Gastrocnemius medialis (tissue), 4 donors: ENCODE results near the gene DOCK4. TPM values are rescaled to one million over a fixed set of nuclear protein-coding genes. Genes with fewer than 3 reads are reported as not detected.

ENCODE experiments used
- ATAC-seq, 2 donors: fragments of 150-250 bp; one replicate each; pipeline ENCODE4 v1.9.1; 2016
- DNase-seq, 2 donors: peaks; one replicate each; pipeline ENCODE4 v3.0.0-alpha.2; 2019
- H3K27ac ChIP-seq, 4 donors: fragments of 200-600 bp; sonication (generic); 1 replicate in 1 of 4; 2 replicates in 3 of 4; pipeline ENCODE4 v1.5.1; 2016 to 2018; ENCODE audit warnings: mild to moderate bottlenecking in 2 of 4, moderate library complexity in 1 of 4
- H3K27me3 ChIP-seq, 3 donors: fragments of 200-600 bp; sonication (generic) in 2 of 3; 1 replicate in 1 of 3; 2 replicates in 2 of 3; pipeline versions ENCODE4 v1.5.1 to v1.6.0; 2016 to 2019; ENCODE audit warnings: mild to moderate bottlenecking in 1 of 3, moderate library complexity in 1 of 3
- H3K36me3 ChIP-seq, 2 donors: fragments of 200-600 bp; sonication (generic) in 1 of 2; one replicate each; pipeline ENCODE4 v1.5.1; 2017 to 2018
- H3K4me1 ChIP-seq, 2 donors: fragments of 200-600 bp; sonication (generic) in 1 of 2; one replicate each; pipeline ENCODE4 v1.5.1; 2016 to 2017; ENCODE audit warnings: mild to moderate bottlenecking in 2 of 2
- H3K4me3 ChIP-seq, 4 donors: fragments of 200-600 bp; sonication (generic) in 3 of 4; 1 replicate in 1 of 4; 2 replicates in 3 of 4; pipeline ENCODE4 v1.5.1; 2016 to 2019; ENCODE audit warnings: mild to moderate bottlenecking in 2 of 4
- H3K9me3 ChIP-seq, 3 donors: fragments of 200-600 bp; sonication (generic) in 2 of 3; 1 replicate in 1 of 3; 2 replicates in 2 of 3; pipeline ENCODE4 v1.5.1; 2016 to 2019
- POLR2A ChIP-seq, 2 donors: fragments of 450-650 bp; IDR thresholded peaks; one replicate each; pipeline ENCODE4 v1.6.1; 2017; ENCODE audit warnings: antibody characterized with exemption in 2 of 2, mild to moderate bottlenecking in 2 of 2, moderate library complexity in 2 of 2
- in situ Hi-C, 4 donors: fragments of 200-750 bp; cut with MboI; loops; one replicate each; pipeline versions ENCODE4 v1.15.0 to v1.8.0; 2017; ENCODE audit warnings: low sequenced_read_pairs in 4 of 4
- intact Hi-C: fragments of 100-400 bp; cut with DNase I; formaldehyde crosslinking; loops from one replicate; pipeline ENCODE4 v1.15.1; 2023; ENCODE audit warnings: low total_unique reads
- total RNA-seq, 4 donors: library from RNA; depleted of rRNA; stranded (reverse); fragments of >200 nt; gene quantifications; one replicate each; pipeline versions ENCODE4 v1.1.0 to v1.2.3, GENCODE V29; 2016
- TF ChIP-seq, protein P1 (sequence below), 5 experiments: fragments of 450-650 bp in 3 of 5; fragments of 200-600 bp in 2 of 5; sonication (generic) in 2 of 5; IDR thresholded peaks in 4 of 5; conservative IDR thresholded peaks in 1 of 5; 1 replicate in 4 of 5; 2 replicates in 1 of 5; pipeline ENCODE4 v1.5.1; 2016 to 2019; ENCODE audit warnings: antibody characterized with exemption in 5 of 5, mild to moderate bottlenecking in 3 of 5, moderate library complexity in 3 of 5

DOCK4 gene
- total RNA-seq, 4 donors from 2014 or later = 8.7 to 12.0 (median 10.2) TPM

- no peak for ATAC-seq
Observed at GRCh38 chr7:111694376-111694775, 511.8 kb downstream of the DOCK4 start.

GRCh38 chr7:111690364-111691111 lies 515.7 kb downstream of the DOCK4 start:
- in situ Hi-C loops = no loop called here
- no peaks in the 10 kb centered on the region for H3K27me3 ChIP-seq
- H3K27ac ChIP-seq = no peak overlapping the region
- DNase-seq = no peak
- H3K4me3 ChIP-seq = no peak overlapping the region
- no peaks in the 10 kb centered on the region for H3K36me3 ChIP-seq
- no peaks in the 10 kb centered on the region for H3K4me1 ChIP-seq
- intact Hi-C loops = no loop called here
- H3K9me3 ChIP-seq = no peaks in the 10 kb centered on the region
- ATAC-seq = no peak
- TF ChIP-seq, protein P1, sequence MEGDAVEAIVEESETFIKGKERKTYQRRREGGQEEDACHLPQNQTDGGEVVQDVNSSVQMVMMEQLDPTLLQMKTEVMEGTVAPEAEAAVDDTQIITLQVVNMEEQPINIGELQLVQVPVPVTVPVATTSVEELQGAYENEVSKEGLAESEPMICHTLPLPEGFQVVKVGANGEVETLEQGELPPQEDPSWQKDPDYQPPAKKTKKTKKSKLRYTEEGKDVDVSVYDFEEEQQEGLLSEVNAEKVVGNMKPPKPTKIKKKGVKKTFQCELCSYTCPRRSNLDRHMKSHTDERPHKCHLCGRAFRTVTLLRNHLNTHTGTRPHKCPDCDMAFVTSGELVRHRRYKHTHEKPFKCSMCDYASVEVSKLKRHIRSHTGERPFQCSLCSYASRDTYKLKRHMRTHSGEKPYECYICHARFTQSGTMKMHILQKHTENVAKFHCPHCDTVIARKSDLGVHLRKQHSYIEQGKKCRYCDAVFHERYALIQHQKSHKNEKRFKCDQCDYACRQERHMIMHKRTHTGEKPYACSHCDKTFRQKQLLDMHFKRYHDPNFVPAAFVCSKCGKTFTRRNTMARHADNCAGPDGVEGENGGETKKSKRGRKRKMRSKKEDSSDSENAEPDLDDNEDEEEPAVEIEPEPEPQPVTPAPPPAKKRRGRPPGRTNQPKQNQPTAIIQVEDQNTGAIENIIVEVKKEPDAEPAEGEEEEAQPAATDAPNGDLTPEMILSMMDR (IDR thresholded peaks at IDR 0.05 in 4 of 5, conservative IDR thresholded peaks at IDR 0.05 in 1 of 5) = no peak
- TF ChIP-seq POLR2A (IDR thresholded peaks at IDR 0.05) = no peak

More at GRCh38 chr7:111694376-111694775, 511.8 kb downstream of the DOCK4 start:
- H3K4me3 ChIP-seq = no peak overlapping the region
- DNase-seq = no peak
- H3K27me3 ChIP-seq = no peaks in the 10 kb centered on the region
- no peak overlapping the region for H3K27ac ChIP-seq
- TF ChIP-seq, protein P1 (IDR thresholded peaks at IDR 0.05 in 4 of 5, conservative IDR thresholded peaks at IDR 0.05 in 1 of 5) = no peak
- TF ChIP-seq POLR2A (IDR thresholded peaks at IDR 0.05) = no peak
- in situ Hi-C loops (no loop called here), intact Hi-C loops (no loop called here)
- no peaks in the 10 kb centered on the region for H3K4me1 ChIP-seq
- no peaks in the 10 kb centered on the region for H3K9me3 ChIP-seq
- no peaks in the 10 kb centered on the region for H3K36me3 ChIP-seq

GRCh38 chr7:111685349-111685748 lies 520.9 kb downstream of the DOCK4 start:
- ATAC-seq (no peak), DNase-seq (no peak)
- no peaks in the 10 kb centered on the region for H3K36me3 ChIP-seq
- H3K4me1 ChIP-seq = no peaks in the 10 kb centered on the region
- no peaks in the 10 kb centered on the region for H3K27me3 ChIP-seq
- in situ Hi-C loops (no loop called here), intact Hi-C loops (no loop called here)
- TF ChIP-seq, protein P1 (IDR thresholded peaks at IDR 0.05 in 4 of 5, conservative IDR thresholded peaks at IDR 0.05 in 1 of 5) = no peak
- no peak for TF ChIP-seq POLR2A (IDR thresholded peaks at IDR 0.05)
- no peak overlapping the region for H3K27ac ChIP-seq
- H3K9me3 ChIP-seq = no peaks in the 10 kb centered on the region
- no peak overlapping the region for H3K4me3 ChIP-seq

DNA sequence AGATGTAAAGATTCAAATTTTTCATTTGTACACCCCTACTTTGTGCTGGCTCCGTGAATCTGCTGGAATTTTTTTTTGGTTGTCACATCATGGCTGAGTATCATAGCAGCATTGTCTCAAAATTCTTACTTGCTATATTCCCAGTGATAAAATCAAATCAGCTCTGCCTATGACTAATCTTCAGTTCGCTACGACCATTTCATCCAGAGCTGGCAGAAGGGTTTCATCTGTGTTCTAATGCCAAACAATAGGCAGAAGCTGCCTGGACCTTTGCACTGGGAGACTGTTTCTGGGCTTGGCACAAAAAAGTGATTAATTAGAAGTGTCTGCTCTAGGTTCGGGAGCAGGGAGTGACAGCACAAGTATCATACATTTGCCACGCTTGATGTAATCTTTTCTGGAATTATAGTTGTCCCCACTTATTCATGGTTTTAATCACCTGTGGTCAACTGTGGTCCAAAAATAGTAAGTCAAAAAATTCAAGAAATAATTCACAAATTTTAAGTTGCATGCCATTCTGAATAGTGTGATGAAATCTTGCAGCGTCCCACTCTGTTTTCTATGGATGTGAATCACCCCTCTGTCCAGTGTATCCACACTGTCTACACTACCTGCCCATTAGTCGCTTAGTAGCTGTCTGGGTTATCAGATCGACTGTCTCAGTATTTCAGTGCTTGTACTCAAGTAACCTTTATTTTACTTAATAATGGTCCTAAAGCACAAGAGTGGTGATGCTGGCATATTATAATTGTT lies 523.4 kb downstream of the DOCK4 start:
- in situ Hi-C loops (no loop called here), intact Hi-C loops (no loop called here)
- ATAC-seq (no peak), DNase-seq (no peak)
- Histone ChIP-seq H3K4me3 (no peak overlapping the region), H3K4me1 (no peaks in the 10 kb centered on the region), H3K36me3 (no peaks in the 10 kb centered on the region), H3K9me3 (no peaks in the 10 kb centered on the region), H3K27ac (no peak overlapping the region), H3K27me3 (no peaks in the 10 kb centered on the region)
- TF ChIP-seq, protein P1 (IDR thresholded peaks at IDR 0.05 in 4 of 5, conservative IDR thresholded peaks at IDR 0.05 in 1 of 5) = no peak
- no peak for TF ChIP-seq POLR2A (IDR thresholded peaks at IDR 0.05)
